Esophagus (tissue), 2 donors: ENCODE results near the gene BSPRY. TPM values are rescaled to one million over a fixed set of nuclear protein-coding genes. Genes with fewer than 3 reads are reported as not detected.

ENCODE experiments used
- H3K27ac ChIP-seq, 2 donors: one replicate each; pipeline ENCODE4 v1.5.1; 2013; ENCODE audit warnings: low read depth in 2 of 2, mild to moderate bottlenecking in 2 of 2, inconsistent platforms in 1 of 2, low read length in 1 of 2, moderate library complexity in 1 of 2
- H3K27me3 ChIP-seq, 2 donors: one replicate each; pipeline ENCODE4 v1.6.1; 2013; ENCODE audit warnings: low read length in 2 of 2, control low read depth in 1 of 2, mild to moderate bottlenecking in 1 of 2; ENCODE audit not compliant: insufficient read depth in 2 of 2, control insufficient read depth in 1 of 2
- H3K36me3 ChIP-seq, 2 donors: one replicate each; pipeline ENCODE4 v1.6.1; 2013; ENCODE audit warnings: low read length in 1 of 2; ENCODE audit not compliant: control insufficient read depth in 2 of 2, insufficient read depth in 2 of 2
- H3K4me1 ChIP-seq, 2 donors: one replicate each; pipeline ENCODE4 v1.6.1; 2013; ENCODE audit warnings: low read length in 1 of 2; ENCODE audit not compliant: control insufficient read depth in 2 of 2, insufficient read depth in 2 of 2
- H3K4me3 ChIP-seq, 2 donors: one replicate each; pipeline ENCODE4 v1.5.1; 2013; ENCODE audit warnings: low read length in 2 of 2, mild to moderate bottlenecking in 2 of 2, low read depth in 1 of 2, moderate library complexity in 1 of 2
- H3K9me3 ChIP-seq, 2 donors: one replicate each; pipeline ENCODE4 v1.6.1; 2013; ENCODE audit warnings: mild to moderate bottlenecking in 2 of 2, low read depth in 1 of 2, low read length in 1 of 2, moderate library complexity in 1 of 2; ENCODE audit not compliant: control insufficient read depth in 2 of 2, insufficient read depth in 1 of 2
- WGBS, 2 donors: extraction: QIAGEN DNeasy Blood & Tissue Kit; methylation state at CpG; one replicate each; pipeline ENCODE4 v1.1.7; 2013; 5-methylcytosine and 5-hydroxymethylcytosine counted together
- polyA plus RNA-seq, 2 donors: library from polyadenylated mRNA; stranded (reverse); fragments of 200-250 nt; gene quantifications; one replicate each; pipeline ENCODE4 v1.2.3, GENCODE V29; 2013
- donor health status: healthy with polysubstance abuse.
- donor health status: Bipolar disorder and iron deficiency.

The BSPRY gene
- polyA plus RNA-seq, 2 donors, result 17.2 to 27.5 TPM

DNA sequence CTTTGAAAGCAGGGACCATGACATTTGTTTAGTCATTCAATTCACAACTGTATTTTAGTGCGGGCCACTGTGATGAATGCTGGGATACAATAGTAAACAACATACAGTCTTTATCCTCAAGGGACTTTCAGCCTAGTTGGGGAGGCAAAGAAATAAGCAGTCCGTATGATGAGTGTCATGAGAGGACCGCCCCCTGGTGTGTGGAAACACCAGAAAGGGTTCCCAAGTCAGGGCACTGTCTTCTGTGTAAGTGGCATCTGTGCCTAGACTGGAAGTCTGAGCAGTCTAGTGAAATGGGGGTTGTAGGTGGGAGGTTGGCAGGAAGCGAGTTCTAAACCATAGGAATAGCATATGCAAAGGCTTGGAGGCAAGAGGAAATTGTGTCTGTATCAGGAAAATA is 68.0 kb downstream of the BSPRY start:
- Histone ChIP-seq H3K4me3 (no peak overlapping the region), H3K27ac (no peak overlapping the region), H3K9me3 (no peaks in the 10 kb centered on the region), H3K36me3 (no peaks in the 10 kb centered on the region), H3K4me1 (no peaks in the 10 kb centered on the region), H3K27me3 (no peaks in the 10 kb centered on the region)
- WGBS, 2 donors, result 79 to 84% methylated on average over 4 of the region's 4 CpGs

Other genes starting within 250 kb of the BSPRY start
- 1 to 10 TPM; 4.9 to 7.4 TPM for gene SLC31A2, start 198.5 kb upstream of the BSPRY start, polyA plus RNA-seq
- gene FKBP15, start 128.3 kb upstream of the BSPRY start, polyA plus RNA-seq, result 10 to 100 TPM; 10.5 to 11.6 TPM
- gene SLC31A1, start 128.0 kb upstream of the BSPRY start, polyA plus RNA-seq, result 10 to 100 TPM in 1 of 2 donors, 1 to 10 TPM in 1; 5.4 to 10.4 TPM
- gene CDC26, start 74.0 kb upstream of the BSPRY start, polyA plus RNA-seq, result 10 to 100 TPM; 13.5 to 27.9 TPM
- gene PRPF4, start 73.9 kb upstream of the BSPRY start, polyA plus RNA-seq, result 10 to 100 TPM in 1 of 2 donors, 1 to 10 TPM in 1; 5.1 to 11.3 TPM
- 1 to 10 TPM; 2.3 to 3.6 TPM for gene RNF183, start 46.2 kb upstream of the BSPRY start, polyA plus RNA-seq
- 1 to 10 TPM; 1.2 to 1.6 TPM for gene WDR31, start 9.3 kb upstream of the BSPRY start, polyA plus RNA-seq
- gene HDHD3, start 27.4 kb downstream of the BSPRY start, polyA plus RNA-seq, result 10 to 100 TPM; 43.7 to 46.6 TPM
- 10 to 100 TPM; 38.4 TPM for gene ALAD, start 51.7 kb downstream of the BSPRY start, polyA plus RNA-seq
- gene POLE3, start 61.1 kb downstream of the BSPRY start, polyA plus RNA-seq, result 10 to 100 TPM; 17.4 to 38.9 TPM
- gene C9orf43, start 61.2 kb downstream of the BSPRY start, polyA plus RNA-seq, result under 1 TPM; 0.20 to 0.33 TPM
- 10 to 100 TPM in 1 of 2 donors, 1 to 10 TPM in 1; 9.1 to 10.2 TPM for gene RGS3, start 114.2 kb downstream of the BSPRY start, polyA plus RNA-seq